H4 (cell line): Measurements from ENCODE around the gene GASK1A. TPM values are rescaled to one million over a fixed set of nuclear protein-coding genes. Genes with fewer than 3 reads are reported as not detected.
A peak's percentile ranks its signal among the peaks of the same experiment; 100 is the strongest.
"Not testable (repeated sequence)": the region's sequence is repeated elsewhere in the genome, so short reads cannot be mapped to it uniquely, and the experiment has no call there.

Source experiments
- DNase-seq: peaks from one replicate; pipeline ENCODE4 v3.0.0-alpha.2; 2015; ENCODE audit warnings: low spot score
- total RNA-seq: library from RNA; depleted of rRNA; stranded (reverse); fragments of >200 nt; shearing (Covaris generic); gene quantifications from 2 replicates; pipeline ENCODE4 v1.2.3, GENCODE V29; 2014; rRNA removed

Gene GASK1A
- total RNA-seq, result 0.08 and 0.14 TPM in 2 replicates

DNA sequence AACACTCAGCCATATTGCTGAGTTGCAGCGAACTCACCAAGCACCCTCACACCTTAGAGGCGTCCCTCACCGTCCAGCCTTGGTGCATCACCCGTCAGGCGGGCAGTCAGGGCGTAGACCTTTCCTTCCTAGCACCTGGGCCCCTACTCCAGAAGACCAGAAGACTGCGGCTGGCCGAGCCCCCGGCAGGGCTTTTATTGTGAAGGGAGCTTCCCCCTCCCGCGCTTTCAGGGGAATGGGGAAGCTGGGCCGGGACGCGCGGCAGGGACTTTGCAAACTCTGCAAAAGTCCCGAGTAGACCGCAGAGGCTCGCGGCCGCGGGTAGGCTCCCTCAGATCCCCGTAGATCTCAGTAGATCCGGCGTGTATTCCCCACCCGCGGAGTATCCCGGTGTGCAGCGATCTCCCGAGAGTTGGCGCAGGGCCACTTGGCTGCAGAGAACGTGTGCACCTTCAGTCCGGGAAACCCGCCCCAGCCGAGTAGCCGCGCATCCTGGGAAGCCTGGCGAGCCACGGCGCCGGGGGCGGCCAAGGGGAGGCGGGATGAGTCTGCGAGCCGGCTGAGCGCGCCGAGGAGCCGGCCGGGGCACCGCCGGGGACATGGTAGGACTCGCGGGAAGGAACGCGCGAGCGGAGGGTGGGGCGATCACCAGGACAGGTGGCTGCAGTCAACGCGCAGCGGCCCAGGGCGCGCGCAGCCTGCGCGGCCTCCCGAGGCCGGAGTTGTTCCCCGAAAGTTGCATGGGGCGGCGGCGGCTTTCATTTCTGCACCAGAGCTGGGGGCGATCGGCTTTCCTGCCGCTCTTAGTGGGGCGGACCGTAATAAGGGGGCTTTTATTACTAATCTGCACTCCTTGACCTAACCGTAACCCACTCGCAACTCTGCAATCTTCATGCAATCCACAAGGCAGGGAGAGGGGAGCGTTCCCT is at the start of gene GASK1A:
GASK1A (plus strand) TSS at position 268 of the 929 bp plus-strand sequence; CDS start at position 600, 332 bp downstream.
- DNase-seq, result no peak

DNA sequence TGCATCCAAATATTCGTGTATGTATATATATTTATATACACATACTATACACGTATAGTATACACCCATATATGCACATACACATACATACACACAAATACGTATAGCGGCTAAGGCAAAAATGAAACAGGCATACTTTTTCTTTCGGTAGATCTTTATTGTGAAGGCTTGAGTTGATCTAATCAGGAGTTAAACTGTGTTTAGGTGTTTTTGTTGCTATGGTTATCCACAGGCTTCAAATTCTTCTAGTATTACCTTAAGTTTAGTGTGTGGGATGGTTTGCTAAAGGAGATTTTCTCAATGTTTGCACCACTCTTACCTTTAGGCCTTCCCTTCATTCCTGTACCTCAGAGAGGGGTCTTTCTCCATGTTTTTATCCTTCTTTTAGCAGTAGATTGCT is 45.0 kb upstream of the GASK1A start:
- DNase-seq, result no peak

DNA sequence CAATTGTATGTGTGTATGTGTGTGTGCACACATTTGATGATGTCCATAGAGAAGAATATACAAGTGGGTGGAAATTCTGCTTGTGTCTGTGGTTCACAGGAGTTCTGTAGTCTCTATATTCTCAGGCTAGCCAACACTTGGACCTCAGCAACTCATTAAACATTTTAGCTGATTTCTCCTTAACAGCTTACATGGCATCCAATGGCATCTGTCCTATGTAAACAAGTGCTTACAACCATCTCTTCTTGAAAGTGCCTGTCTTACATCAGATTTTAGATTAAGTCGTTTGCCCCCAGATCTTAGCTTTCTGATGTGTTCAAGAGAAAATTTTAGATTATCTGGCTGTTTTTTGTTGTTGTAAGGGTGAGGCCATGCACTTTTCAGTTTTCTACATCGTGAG is 44.2 kb upstream of the GASK1A start:
- DNase-seq, result no peak

DNA sequence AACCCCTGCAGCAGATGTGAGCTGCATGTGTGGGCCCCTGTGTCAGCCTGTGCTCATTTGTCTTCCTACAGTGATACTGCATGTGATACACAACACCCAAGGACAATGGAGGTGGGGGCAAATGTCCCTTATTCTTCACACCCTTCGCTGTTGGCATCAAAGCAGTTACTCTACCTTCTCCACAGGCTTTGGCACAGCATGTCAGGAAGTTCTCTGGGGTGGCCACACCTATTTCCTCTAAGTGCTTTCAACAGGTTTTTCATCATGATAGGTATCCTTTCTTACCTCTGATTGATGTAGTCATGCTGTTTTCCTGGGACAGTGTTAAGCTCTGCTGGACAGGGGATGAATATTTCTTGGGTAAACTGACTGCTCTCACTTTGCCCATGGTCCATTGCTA is 43.6 kb upstream of the GASK1A start:
- no peak for DNase-seq

DNA sequence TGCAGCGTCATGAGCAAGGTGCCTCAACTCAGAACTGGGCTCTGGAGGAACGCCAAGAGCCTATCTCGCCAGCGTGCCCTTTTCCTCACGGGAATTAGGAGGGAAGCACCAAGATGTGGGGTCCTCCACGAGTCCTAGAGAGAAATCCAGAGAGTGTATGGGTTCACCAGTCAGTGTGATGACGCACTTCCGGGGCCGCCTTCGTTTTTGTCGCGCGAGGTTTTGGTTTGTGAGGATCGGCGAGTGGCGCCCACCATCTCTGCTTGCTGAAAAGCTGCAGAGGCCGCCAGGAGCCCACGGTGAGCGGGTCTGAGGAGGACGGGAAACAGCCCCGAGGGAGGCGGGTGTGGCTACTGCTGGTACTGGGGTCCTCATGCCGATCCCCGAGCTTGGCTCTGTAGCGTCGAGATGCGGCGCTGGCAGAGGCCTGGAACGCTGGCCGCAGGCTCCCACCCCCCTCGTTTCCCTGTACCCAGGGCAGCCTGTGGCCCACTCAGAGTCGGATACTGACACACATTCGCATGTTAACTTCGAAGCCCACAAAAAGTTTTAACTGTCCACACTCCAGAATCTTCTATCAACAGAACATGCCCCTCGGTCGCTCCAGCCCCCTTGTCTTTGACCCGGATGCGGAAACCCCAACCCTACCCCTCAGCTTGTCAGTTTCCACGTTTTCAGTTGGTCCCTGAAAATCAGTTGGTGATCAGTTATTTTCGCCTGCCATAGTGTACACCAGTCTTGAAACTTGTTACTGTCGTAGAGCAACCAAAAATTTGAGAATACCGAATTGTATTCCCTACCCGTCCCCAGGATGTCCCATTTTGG is 42.7 kb upstream of the GASK1A start:
- no peak for DNase-seq

DNA sequence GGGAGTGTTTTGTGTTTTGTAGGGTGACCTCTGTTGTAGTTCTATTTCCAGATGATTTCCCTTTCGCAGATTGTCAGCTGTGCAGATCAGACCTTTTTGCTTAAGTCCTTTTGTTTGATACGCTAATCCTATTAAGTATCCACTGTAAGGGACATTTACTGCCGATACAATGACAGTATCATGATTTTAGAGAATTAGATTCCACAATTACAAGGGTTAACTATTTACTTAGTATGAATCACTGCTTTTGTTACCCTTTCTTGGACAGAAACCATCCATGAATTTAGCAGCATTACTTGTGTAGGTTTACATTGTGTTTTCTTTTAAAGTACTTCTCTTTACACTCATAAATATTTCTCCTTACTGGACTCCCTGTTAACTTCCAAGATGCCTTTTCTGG is 41.8 kb upstream of the GASK1A start:
- DNase-seq, result no peak

DNA sequence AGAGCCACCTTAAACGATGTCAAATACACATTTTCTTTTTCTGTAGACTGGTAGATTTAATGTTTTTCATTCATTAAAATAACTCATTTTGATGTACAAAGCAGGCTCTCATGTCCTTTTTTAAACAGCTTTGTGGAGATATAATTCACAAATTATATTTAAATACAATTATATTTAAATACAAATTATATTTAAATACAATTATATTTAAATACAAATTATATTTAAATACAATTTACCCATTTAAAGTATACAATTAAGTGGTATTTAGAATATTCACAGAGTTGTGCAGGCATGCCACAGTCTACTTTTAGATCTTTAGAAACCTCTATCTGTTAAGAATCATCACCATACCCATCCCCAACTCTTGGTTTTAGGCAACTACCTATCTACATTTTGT is 36.4 kb upstream of the GASK1A start:
- DNase-seq, result no peak

DNA sequence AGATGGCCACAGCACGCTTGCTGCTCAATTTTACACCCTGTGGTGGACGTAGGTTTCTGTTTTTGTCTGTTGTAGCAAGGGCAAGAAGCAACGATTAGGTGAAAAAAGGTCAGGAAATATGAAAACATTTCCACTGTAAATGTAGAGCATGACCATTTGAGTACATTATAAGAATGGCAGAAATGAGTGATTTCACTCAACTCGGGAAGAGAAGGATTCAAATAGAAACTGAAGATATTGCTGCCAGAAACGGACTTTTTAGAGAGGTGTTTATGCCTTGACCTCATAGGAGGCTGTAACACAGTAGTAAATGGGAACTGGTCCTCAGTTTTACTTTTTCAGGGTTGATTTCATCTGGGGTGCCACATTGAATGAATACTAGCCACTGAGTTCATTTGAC is 33.1 kb upstream of the GASK1A start:
- DNase-seq, result no peak

DNA sequence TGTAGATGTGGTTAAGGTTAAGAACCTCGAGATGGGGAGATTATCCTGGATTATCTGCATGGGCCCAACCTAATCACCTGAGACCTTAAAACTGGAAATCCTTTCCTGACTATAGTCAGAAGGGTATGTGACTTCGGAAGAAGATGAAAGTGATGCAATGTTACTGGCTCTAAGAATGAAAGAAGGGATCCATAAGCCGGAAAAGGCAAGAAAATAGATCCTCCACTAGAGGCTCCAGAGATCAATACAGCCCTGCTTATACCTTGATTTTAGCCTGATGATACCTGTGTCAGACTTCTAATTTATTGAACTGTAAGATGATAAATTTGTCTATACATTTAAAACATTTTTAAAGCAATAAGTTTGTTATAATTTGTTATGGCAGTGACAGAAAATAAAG is 21.5 kb upstream of the GASK1A start:
- DNase-seq, result no peak

DNA sequence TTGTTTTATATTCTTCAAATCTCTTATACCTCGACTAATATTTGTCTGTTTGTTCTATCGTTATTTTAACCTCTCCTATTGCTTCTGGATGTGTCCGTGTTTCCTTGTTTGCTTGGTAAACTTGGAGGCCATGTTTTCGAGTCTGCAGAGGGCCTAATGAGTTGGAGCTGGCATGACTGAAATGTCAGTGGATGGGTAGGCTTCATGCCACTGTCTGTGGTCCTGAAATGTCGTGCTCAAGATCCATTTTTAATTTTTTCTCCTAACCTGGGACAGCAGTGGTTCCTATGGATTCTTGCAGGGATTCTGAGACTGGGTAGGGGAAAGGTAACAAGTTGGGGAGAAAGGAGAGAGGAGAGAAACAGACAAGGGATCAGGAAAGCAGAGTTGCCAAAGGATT is 18.8 kb upstream of the GASK1A start:
- no peak for DNase-seq

DNA sequence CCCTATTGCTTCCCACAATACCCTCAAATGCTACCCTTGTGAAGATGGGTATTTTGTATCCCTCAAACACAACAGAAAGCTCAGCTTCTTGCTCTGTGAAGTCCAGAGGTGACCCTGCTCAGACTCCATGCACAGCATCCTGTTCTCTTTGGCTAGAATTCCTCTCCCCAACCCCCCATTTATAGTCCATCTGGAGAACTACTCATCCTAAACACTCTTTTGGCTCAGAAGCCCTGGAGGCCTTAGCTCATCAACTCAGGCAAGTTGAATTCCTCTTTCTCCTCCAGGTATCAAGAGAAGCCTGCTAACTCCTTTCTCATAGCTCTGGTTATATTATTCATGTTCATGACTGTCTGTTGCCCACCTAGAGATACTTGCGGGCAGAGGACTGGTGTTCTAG is 18.3 kb upstream of the GASK1A start:
- DNase-seq, result no peak

DNA sequence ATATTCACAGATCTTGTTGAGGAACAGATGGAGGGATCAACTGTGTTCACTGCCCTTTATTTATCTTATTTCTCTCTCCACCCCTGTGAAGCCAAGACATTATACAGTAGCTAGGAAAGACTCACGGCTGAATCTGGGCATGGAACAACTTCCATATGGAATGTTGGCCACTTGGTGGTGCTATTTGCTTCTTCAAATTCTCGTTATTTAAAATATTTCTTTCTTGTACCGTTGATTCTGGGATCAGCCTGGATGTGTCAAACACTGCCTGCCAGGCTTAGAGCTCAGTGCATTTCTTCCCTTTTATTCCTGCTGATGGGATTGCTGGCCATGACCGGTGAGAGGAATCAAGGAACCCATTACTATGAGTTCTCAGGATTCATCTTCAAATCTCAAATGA is 17.5 kb upstream of the GASK1A start:
- DNase-seq, result peak; percentile 25

DNA sequence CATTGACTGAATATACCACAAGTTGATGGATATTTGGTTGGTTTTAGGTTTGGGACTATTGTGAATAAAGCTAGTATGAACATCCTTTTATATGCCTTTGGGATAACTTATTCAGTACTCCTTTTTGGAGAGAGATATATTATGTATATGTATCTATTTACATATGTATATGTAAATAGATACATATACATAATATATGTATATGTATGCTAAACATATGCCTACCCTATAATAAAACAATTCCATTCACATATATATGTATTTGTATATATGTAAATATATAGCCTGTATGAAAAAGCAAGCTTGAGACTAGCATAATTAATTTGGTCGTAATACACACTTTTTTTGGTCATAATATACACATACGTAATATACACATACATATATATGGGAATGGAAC is 15.8 kb upstream of the GASK1A start:
- DNase-seq, result no peak

DNA sequence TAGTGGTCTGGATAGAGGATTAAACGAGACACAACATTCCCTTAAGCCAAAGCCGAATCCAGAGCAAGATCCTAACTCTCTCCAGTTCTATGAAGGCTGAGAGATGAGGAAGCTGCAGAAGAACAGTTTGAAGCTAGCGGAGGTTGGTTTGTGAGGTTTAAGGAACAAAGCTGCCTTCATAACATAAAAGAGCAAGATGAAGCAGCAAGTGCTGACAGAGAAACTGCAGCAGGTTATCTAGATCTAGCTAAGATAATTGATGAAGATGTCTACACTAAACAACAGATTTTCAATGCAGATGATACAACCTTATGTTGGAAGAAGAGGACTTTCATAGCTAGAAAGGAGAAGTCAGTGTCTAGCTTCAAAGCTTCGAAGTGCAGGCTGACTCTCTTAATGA is 14.8 kb upstream of the GASK1A start:
- DNase-seq, result no peak

DNA sequence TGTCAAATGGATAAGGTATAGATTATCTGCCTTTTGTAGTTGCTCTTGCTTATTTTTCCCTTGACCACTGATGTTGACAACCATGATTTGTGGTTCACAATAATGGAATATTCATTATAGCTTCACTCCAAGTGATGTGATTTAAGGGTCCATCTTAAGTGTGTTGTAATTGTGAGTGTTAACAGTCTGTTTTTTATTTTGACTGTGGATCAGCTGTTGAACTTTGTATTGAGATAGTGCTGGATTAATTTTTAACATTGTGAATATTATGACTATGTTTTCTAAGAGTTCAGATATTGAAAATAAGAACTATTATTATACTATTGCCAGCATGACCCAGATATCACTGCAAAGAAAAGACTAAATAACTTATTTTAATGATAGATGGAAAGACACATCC is 8.6 kb upstream of the GASK1A start:
- DNase-seq, result no peak

DNA sequence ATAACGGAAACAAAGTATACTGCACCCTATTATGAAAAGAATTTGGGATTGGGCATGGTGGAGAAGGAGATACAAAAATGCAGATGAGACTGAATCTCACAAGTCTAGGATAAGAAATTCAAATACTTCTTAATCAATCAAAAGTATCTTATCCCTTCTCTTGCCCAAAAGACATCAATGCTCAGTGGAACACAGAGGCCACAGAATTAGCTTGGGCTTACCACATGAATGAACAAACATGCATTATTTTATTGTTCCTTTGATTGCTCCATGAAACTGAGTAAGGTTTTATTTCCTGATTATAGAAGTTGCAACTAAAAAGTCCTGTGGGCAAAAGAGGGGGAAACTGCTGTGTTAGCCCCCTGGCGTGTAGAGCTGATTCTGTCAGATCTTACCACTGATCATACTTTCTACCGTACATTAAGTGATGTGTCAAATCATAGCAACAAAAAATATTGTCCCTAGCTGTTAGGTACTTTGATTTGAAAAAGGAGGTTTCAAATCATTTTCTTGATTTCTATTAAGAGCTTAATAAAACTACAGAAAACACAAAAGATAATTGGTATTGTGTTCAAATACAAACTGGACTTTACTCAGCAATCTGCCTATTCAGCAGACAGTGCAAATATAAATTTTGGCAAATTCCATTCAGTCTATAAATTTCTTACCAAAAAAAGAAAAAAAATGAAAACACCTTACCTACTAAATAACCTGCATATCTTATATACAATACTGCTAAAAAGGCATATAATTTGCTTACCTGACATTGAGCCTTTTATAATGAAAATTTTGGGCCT is 7.9 kb upstream of the GASK1A start:
- DNase-seq, result no peak

DNA sequence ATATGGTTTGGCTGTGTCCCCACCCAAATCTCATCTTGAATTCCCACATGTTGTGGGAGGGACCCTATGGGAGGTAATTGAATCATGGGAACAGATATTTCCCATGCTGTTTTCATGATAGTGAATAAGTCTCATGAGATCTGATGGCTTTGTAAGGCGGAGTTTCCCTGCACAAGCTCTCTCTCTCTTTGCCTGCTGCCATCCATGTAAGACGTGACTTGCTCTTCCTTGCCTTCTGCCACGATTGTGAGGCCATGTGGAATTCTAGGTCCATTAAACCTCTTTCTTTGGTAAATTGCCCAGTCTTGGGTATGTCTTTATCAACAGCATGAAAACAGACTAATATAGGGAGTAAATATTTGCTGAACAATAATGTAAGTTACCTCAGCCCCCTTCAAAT is 4.2 kb upstream of the GASK1A start:
- not testable (repeated sequence) for DNase-seq

DNA sequence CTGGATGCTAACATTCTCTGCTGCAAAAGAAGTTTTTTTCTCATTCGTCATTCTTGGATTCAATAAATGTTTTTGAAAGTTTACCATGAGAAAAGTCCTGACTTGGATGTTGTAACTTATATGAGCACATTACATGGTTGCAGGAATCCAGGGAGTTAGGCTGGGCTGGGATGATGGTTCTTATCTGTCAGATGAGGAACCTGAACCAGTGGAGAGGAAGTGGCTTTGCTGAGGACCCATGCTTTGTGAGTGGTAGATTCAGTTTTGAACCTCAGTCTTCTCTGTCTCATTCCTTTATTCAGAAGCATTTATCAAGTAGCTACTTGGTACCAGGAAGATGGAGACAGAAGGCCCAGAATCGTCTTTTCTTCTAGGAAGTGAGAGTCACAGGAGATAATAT is 3.7 kb upstream of the GASK1A start:
- no peak for DNase-seq

DNA sequence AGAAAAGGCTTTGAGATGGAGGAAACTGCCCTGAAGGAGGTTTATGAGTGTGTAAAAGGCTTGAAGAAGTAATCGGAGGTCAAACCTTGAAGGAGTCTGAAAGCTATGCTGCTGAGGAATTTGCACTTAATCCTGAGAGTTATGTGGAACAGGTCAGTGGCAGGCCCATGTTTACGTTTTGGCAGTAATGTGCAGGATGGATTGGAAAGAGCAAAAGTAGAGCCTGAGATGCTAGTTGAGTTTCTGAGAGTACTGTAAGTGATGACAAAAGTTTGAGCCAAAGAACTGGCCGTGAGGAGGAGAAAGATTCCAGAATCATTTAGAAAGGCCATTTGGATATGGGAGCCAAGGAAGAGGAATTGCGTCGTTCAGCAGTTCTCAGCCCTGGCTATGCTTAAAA is 3.2 kb upstream of the GASK1A start:
- DNase-seq, result no peak

DNA sequence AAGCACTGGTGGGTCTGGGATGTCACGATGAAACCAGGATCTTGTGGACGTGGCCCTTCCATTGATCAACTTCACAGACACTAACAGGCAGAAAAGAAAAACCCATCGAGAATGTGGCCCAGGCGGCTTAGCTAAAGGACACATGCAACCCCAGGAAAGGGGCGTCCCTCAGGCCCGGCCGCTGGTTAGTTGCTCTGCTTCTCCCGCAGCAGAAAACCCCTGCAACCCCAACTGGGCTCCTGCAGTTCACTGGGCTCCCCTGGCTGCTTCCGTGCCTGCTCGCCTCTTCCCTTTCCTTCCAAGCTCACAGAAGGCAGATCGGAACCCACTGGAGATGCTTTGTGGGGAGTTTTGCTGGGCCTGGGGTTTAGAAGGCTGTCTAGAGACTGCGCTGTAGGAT is 1.1 kb downstream of the GASK1A start:
- DNase-seq, result no peak

DNA sequence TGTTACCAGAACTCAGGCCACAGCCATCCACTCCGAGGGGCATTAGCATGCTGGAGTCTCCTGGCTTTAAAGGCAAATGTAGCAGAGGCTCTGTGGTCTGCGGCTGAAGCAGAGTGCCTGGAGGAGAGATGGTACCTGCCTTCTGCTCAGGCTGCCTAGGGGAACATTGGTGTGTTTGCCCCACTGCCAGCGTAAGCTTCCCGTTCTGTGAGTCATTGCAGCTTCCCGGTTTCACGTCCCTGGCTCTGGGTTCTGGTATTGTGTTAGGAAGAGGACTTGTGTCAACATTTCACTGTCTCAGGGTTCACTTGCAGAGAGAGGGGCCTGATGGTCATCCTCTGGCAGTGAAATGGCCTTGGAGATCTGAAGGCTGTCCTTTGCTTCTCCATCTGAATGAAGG is 1.8 kb downstream of the GASK1A start:
- peak; percentile 6 for DNase-seq
